Erythroblast (primary cell): ENCODE results near the gene ADARB2.
"Not testable (repeated sequence)": the region's sequence is repeated elsewhere in the genome, so short reads cannot be mapped to it uniquely, and the experiment has no call there.

ENCODE experiments used
- DNase-seq, 2 experiments: peaks; one replicate each; lab custom pipeline; 2025; lab: John Stamatoyannopoulos, UW
- GATA1 ChIP-seq: IDR thresholded peaks from 2 replicates; pipeline ENCODE4 v1.6.1; 2011; ENCODE audit warnings: low read depth, mild to moderate bottlenecking, control low read depth, low read length, moderate library complexity
- POLR2A ChIP-seq: IDR thresholded peaks from 2 replicates; pipeline ENCODE4 v1.6.1; 2011; ENCODE audit warnings: mild to moderate bottlenecking, low read length

Gene ADARB2

GRCh38 chr10:1461016-1461415 is 276.3 kb downstream of the ADARB2 start:
- no peak for DNase-seq
- no peak for TF ChIP-seq GATA1
- no peak for TF ChIP-seq POLR2A

- DNase-seq, result not testable (repeated sequence)
Observed at GRCh38 chr10:1459664-1460063, 277.7 kb downstream of the ADARB2 start.

GRCh38 chr10:1454951-1455350 is 282.4 kb downstream of the ADARB2 start:
- DNase-seq, result no peak
- TF ChIP-seq POLR2A, result no peak
- TF ChIP-seq GATA1, result no peak

DNA sequence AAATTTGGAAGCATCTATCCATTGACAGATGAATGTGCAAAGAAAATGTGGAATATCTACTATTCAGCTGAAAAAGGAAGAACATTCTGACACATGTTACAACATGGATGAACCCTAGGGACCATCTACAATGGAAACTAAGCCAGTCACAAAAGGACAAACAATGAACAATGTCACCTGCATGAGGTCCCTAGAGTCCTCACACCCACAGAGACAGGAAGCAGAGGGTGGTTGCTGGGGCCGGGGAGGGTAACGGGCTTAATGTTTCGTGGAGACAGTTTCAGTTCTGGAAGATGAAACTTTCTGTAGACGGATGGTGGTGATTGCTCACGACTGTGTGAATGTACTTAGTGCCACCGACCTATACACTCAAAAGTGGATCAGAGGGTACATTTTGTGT is 282.9 kb downstream of the ADARB2 start:
- TF ChIP-seq GATA1 (no peak), POLR2A (no peak)
- DNase-seq, result no peak

GRCh38 chr10:1452777-1453176 is 284.5 kb downstream of the ADARB2 start:
- TF ChIP-seq GATA1 (no peak), POLR2A (no peak)
- DNase-seq, result no peak

DNA sequence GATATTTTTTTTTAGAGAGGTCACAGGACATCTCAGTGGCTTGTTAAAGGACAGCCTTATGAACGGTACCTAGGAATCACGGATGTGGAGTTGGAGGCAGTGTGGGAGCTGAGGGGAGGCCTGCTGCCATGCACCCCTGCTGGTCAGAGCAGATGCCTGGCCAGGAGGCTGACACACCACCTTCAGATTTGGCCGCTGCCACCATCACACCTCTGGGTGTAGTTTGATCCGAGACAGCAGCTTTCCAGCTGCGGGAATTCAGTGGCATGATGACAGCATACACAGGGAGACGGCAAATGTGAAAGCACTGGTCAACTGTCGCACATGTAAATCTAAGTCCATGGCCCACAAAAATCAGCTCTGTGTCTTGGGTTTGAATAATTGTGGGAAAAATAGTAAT is 285.4 kb downstream of the ADARB2 start:
- DNase-seq, result no peak
- TF ChIP-seq GATA1, result no peak
- no peak for TF ChIP-seq POLR2A

- no peak for TF ChIP-seq POLR2A
- no peak for TF ChIP-seq GATA1
- no peak for DNase-seq
Observed at GRCh38 chr10:1451362-1451888, 285.9 kb downstream of the ADARB2 start.

DNA sequence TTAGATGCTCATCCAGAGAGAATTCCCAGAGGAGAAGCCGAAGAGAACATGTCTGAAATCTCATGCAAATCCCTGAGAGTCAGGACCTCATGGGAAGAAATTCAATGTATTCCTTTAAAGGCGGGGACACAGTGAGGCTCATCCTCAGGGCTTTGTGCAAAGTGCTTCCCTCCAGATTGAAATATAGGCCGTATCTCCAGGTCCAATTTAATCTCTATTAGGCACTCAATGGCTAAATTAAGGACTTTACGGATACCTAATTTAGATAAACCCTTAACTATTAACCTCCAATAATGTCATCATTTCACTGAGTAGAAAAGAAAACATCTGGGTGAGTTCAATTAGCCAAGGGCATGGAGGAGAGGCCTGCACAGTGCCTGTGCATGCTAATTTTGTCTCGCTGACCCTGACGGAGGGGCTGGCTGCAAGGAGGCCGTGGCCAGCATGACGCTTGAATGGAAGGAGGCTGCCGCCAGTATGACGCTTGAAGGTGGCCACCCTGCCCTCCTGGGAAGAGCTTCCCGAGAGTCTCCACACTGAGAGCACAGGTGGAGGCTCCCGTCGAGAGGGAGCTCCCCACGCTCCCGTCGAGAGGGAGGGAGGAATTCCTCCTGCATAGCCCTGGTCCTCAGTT is 287.6 kb downstream of the ADARB2 start:
- no peak for DNase-seq
- TF ChIP-seq GATA1 (no peak), POLR2A (no peak)

- TF ChIP-seq POLR2A (no peak), GATA1 (no peak)
- DNase-seq, result no peak
Observed at GRCh38 chr10:1449021-1449420, 288.3 kb downstream of the ADARB2 start.

DNA sequence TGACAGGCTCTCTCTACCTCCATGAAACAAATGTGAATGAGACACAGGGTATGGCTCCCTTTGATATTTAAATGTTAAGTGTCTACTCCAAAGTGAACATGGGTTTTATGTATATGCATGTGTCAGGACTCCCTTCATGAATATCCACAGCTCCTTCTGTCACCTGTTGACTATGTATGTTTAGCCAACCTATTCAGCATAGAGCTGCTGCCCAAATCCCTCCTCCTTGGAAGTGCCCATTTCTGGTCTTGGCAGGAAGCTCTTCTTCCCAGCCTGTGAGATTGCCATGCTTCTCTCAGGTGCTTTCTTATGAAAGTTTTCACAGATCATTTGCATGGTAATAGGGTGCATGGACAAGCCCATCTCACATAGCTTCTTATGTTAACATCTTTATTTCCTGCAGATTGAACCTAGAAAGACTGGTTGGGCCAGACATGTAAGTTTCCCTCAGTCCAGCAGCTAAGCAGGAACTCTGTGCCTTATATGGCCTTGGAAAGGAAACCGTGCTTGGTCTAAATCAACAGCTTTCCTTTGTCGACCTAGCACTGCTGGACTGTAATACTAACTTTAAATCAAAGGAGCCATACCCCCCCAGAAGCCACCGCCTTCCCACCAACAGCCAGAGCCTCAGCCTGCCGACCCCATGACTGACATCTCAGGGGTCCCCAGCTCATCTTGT is 288.9 kb downstream of the ADARB2 start:
- no peak for DNase-seq
- TF ChIP-seq POLR2A (no peak), GATA1 (no peak)

- no peak for DNase-seq
- TF ChIP-seq GATA1 (no peak), POLR2A (no peak)
Observed at GRCh38 chr10:1444826-1445225, 292.5 kb downstream of the ADARB2 start.

GRCh38 chr10:1440897-1441296 is 296.4 kb downstream of the ADARB2 start:
- DNase-seq, result no peak
- no peak for TF ChIP-seq GATA1
- TF ChIP-seq POLR2A, result no peak

DNA sequence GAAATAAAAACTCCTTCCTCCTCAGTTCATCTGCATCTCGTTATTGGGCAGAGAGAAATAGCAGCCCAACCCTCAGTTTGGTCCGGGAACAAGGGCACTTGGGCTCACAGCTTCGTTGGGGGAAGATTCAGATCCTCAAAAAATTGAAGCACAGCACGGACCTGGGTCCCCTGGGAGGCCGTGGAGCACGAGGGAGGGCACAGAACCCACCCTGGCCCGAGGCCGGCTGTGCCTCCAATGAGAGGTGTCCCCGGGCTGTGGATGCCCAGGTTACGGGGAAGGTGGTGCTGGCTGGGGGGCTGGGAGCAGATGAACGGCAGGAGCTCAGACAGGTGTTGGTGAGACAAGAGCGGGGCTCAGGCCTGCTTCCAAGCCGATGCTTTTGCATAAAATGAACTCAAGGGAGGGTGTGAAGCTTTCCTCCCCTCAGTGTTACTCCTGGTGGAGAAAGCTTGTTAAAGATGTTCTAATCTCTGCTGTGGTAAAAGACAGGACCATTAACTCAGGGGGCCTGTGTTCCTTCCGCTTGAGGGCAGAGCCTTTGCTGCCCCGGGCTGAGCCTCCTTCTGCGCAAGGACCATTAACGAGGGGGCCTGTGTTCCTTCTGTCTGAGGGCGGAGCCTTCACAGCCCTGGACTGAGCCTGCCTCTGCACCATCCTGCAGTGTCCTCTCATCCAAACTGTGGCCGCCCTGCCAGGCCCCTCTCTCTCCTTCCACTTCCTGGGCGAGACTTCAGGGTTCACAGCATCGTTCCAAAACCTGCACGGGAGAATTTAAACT is 302.2 kb downstream of the ADARB2 start:
- no peak for DNase-seq
- TF ChIP-seq GATA1 (no peak), POLR2A (no peak)

DNA sequence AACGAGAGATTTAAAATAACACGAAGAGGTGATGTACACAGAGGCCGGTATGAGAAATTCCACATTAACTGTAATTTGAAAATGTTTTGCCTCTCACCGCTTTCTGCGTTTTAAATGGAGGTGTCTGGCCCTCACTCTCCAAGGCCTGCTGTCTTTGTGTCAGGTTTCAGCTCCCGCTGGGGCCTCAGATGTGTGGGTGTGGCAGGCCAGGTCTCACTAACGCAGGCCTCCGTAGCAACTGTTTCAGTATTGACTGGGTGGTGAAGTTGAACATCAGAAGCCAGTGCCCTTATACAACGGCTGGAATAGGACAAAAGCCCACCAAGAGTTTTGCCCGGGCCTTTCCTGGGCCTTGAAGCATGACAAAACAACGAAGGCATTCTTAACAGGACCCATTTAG is 303.1 kb downstream of the ADARB2 start:
- DNase-seq, result no peak
- TF ChIP-seq GATA1 (no peak), POLR2A (no peak)
